SJCRH30 (cell line): Measurements from ENCODE around the gene KDM4B. TPM values are rescaled to one million over a fixed set of nuclear protein-coding genes. Genes with fewer than 3 reads are reported as not detected.
"Not testable (repeated sequence)": the region's sequence is repeated elsewhere in the genome, so short reads cannot be mapped to it uniquely, and the experiment has no call there.

Experiments
- DNase-seq, 2 experiments: peaks; one replicate each; pipeline ENCODE4 v3.0.0-alpha.2; 2015 to 2020
- H3K27ac ChIP-seq: fragments of 250-450 bp; sonication (Bioruptor Pico); 2 replicates; pipeline ENCODE4 v1.5.1; 2020; ENCODE audit warnings: mild to moderate bottlenecking, moderate library complexity
- H3K27me3 ChIP-seq: fragments of 250-450 bp; sonication (Bioruptor Pico); 2 replicates; pipeline ENCODE4 v1.5.1; 2020; ENCODE audit warnings: mild to moderate bottlenecking, moderate library complexity
- H3K36me3 ChIP-seq: fragments of 250-450 bp; sonication (Bioruptor Pico); 2 replicates; pipeline ENCODE4 v1.5.1; 2020; ENCODE audit warnings: mild to moderate bottlenecking, moderate library complexity
- H3K4me1 ChIP-seq: fragments of 250-450 bp; sonication (Bioruptor Pico); 2 replicates; pipeline ENCODE4 v1.5.1; 2020; ENCODE audit warnings: mild to moderate bottlenecking, moderate library complexity
- H3K4me3 ChIP-seq: fragments of 250-450 bp; sonication (Bioruptor Pico); 2 replicates; pipeline ENCODE4 v1.5.1; 2020; ENCODE audit warnings: mild to moderate bottlenecking, moderate library complexity
- H3K9me3 ChIP-seq: fragments of 250-450 bp; sonication (Bioruptor Pico); replicated peaks from 2 replicates; pipeline ENCODE4 v1.5.1; 2020; ENCODE audit warnings: mild to moderate bottlenecking, moderate library complexity
- total RNA-seq: library from RNA; depleted of rRNA; stranded (reverse); fragments of >200 nt; shearing (Covaris generic); gene quantifications from 2 replicates; pipeline ENCODE4 v1.2.3, GENCODE V29; 2014

Gene KDM4B
- total RNA-seq, 1 experiment from 2014 or later, result 16.2 TPM

GRCh38 chr19:5150902-5151741 is 182.2 kb downstream of the KDM4B start:
- Histone ChIP-seq H3K4me3 (no peak overlapping the region), H3K4me1 (peaks cover 15% of the 10 kb centered on the region), H3K27ac (no peak overlapping the region), H3K27me3 (no peaks in the 10 kb centered on the region), H3K9me3 (no peaks in the 10 kb centered on the region), H3K36me3 (no peaks in the 10 kb centered on the region)
- no peak for DNase-seq

GRCh38 chr19:5152013-5152763 is 183.3 kb downstream of the KDM4B start:
- no peaks in the 10 kb centered on the region for H3K9me3 ChIP-seq
- no peak for DNase-seq
- H3K4me1 ChIP-seq, result peaks cover 22% of the 10 kb centered on the region
- H3K36me3 ChIP-seq, result no peaks in the 10 kb centered on the region
- H3K27me3 ChIP-seq, result no peaks in the 10 kb centered on the region
- H3K4me3 ChIP-seq, result no peak overlapping the region
- no peak overlapping the region for H3K27ac ChIP-seq

- Histone ChIP-seq H3K27me3 (no peaks in the 10 kb centered on the region), H3K4me1 (peaks cover 22% of the 10 kb centered on the region), H3K27ac (no peak overlapping the region), H3K9me3 (no peaks in the 10 kb centered on the region), H3K4me3 (no peak overlapping the region), H3K36me3 (no peaks in the 10 kb centered on the region)
- DNase-seq, result no peak
These were observed 184.0 kb downstream of the KDM4B start for GRCh38 chr19:5152767-5153532.

GRCh38 chr19:5153601-5154128 is 184.8 kb downstream of the KDM4B start:
- Histone ChIP-seq H3K4me1 (peaks cover 22% of the 10 kb centered on the region), H3K27ac (no peak overlapping the region), H3K4me3 (no peak overlapping the region), H3K27me3 (no peaks in the 10 kb centered on the region), H3K9me3 (no peaks in the 10 kb centered on the region), H3K36me3 (no peaks in the 10 kb centered on the region; the same call in 1 of the 2 replicates)
- no peak for DNase-seq

- H3K27ac ChIP-seq, result no peak overlapping the region
- H3K9me3 ChIP-seq, result 0 out of 2 replicates have a peak, but pooled peaks cover 5% of the 10 kb centered on the region
- peak; percentile 52 to 65 for DNase-seq
- peaks cover 22% of the 10 kb centered on the region for H3K4me1 ChIP-seq
- no peaks in the 10 kb centered on the region for H3K27me3 ChIP-seq
- H3K4me3 ChIP-seq, result no peak overlapping the region
- no peaks in the 10 kb centered on the region; the same call in 1 of the 2 replicates for H3K36me3 ChIP-seq
These were observed 185.4 kb downstream of the KDM4B start for GRCh38 chr19:5154129-5154798.

GRCh38 chr19:5154799-5155426 is 186.0 kb downstream of the KDM4B start:
- Histone ChIP-seq H3K4me3 (no peak overlapping the region), H3K9me3 (0 out of 2 replicates have a peak, but pooled peaks cover 5% of the 10 kb centered on the region), H3K36me3 (no peaks in the 10 kb centered on the region; the same call in 1 of the 2 replicates), H3K4me1 (peaks cover 22% of the 10 kb centered on the region), H3K27ac (peak overlapping the region; percentile 33), H3K27me3 (no peaks in the 10 kb centered on the region)
- DNase-seq, result peak in 1 of 2 experiments; percentile 52

GRCh38 chr19:5155586-5156210 is 186.8 kb downstream of the KDM4B start:
- peak overlapping the region; percentile 33 for H3K27ac ChIP-seq
- peaks cover 22% of the 10 kb centered on the region for H3K4me1 ChIP-seq
- no peaks in the 10 kb centered on the region for H3K27me3 ChIP-seq
- no peak overlapping the region for H3K4me3 ChIP-seq
- no peaks in the 10 kb centered on the region; the same call in 1 of the 2 replicates for H3K36me3 ChIP-seq
- peak; percentile 74 to 78 for DNase-seq
- 0 out of 2 replicates have a peak, but pooled peaks cover 5% of the 10 kb centered on the region for H3K9me3 ChIP-seq

- H3K27me3 ChIP-seq, result no peaks in the 10 kb centered on the region
- DNase-seq, result peak in 1 of 2 experiments; percentile 47
- H3K36me3 ChIP-seq, result no peaks in the 10 kb centered on the region; the same call in 1 of the 2 replicates
- 0 out of 2 replicates have a peak, but pooled peaks cover 5% of the 10 kb centered on the region for H3K9me3 ChIP-seq
- H3K4me1 ChIP-seq, result peaks cover 22% of the 10 kb centered on the region
- peak overlapping the region; percentile 15 for H3K27ac ChIP-seq
- H3K4me3 ChIP-seq, result no peak overlapping the region
These were observed 187.5 kb downstream of the KDM4B start for GRCh38 chr19:5156231-5156986.

GRCh38 chr19:5157186-5157585 is 188.3 kb downstream of the KDM4B start:
- no peak overlapping the region for H3K27ac ChIP-seq
- 0 out of 2 replicates have a peak, but pooled peaks cover 5% of the 10 kb centered on the region for H3K9me3 ChIP-seq
- H3K27me3 ChIP-seq, result no peaks in the 10 kb centered on the region
- H3K4me1 ChIP-seq, result peaks cover 22% of the 10 kb centered on the region
- no peak for DNase-seq
- H3K36me3 ChIP-seq, result no peaks in the 10 kb centered on the region; the same call in 1 of the 2 replicates
- no peak overlapping the region for H3K4me3 ChIP-seq

- DNase-seq, H3K9me3 ChIP-seq, H3K4me3 ChIP-seq, H3K36me3 ChIP-seq, H3K27me3 ChIP-seq, H3K27ac ChIP-seq: not testable (repeated sequence)
- peaks cover 22% of the 10 kb centered on the region for H3K4me1 ChIP-seq
These were observed 189.7 kb downstream of the KDM4B start for GRCh38 chr19:5158549-5159134.

GRCh38 chr19:5160158-5160795 is 191.4 kb downstream of the KDM4B start:
- not testable (repeated sequence) for DNase-seq, H3K27me3 ChIP-seq, H3K9me3 ChIP-seq, H3K36me3 ChIP-seq, H3K4me3 ChIP-seq, H3K27ac ChIP-seq
- H3K4me1 ChIP-seq, result peaks cover 19% of the 10 kb centered on the region
